ENCODE data around the gene PCP4.

- TF ChIP-seq POLR2A (IDR thresholded peaks at IDR 0.05; ENCODE audit: low read depth, low read length) (no peak), POLR2AphosphoS5 (IDR thresholded peaks at IDR 0.05; ENCODE audit: low read depth, low read length) (no peak), TAF1 (IDR thresholded peaks at IDR 0.05; ENCODE audit: borderline replicate concordance, low read depth, low read length) (no peak)
These were observed 89.3 kb downstream of the PCP4 start for GRCh38 chr21:39956586-39956985.

Data from GM12892 (cell line).